Endodermal cell (in vitro differentiated cells): Measurements from ENCODE around the gene TTC7B. TPM values are rescaled to one million over a fixed set of nuclear protein-coding genes. Genes with fewer than 3 reads are reported as not detected.
A peak's percentile ranks its signal among the peaks of the same experiment; 100 is the strongest.

ENCODE experiments used
- DNase-seq: peaks from one replicate; pipeline ENCODE4 v3.0.0-alpha.2; 2017
- H3K27ac ChIP-seq: 2 replicates; pipeline ENCODE4 v1.5.1; 2013; ENCODE audit warnings: mild to moderate bottlenecking, low read depth, low read length, moderate library complexity
- H3K27me3 ChIP-seq: 2 replicates; pipeline ENCODE4 v1.6.1; 2013; ENCODE audit warnings: mild to moderate bottlenecking, low read length, moderate library complexity; ENCODE audit not compliant: insufficient read depth, control insufficient read depth, poor library complexity, severe bottlenecking
- H3K36me3 ChIP-seq: 2 replicates; pipeline ENCODE4 v1.7.0; 2013; ENCODE audit warnings: mild to moderate bottlenecking, low read length, moderate library complexity; ENCODE audit not compliant: control insufficient read depth, insufficient read depth
- H3K4me1 ChIP-seq: one replicate; pipeline ENCODE4 v1.7.0; 2013; ENCODE audit warnings: low read length; ENCODE audit not compliant: control insufficient read depth, insufficient read depth
- H3K4me3 ChIP-seq: 2 replicates; pipeline ENCODE4 v1.5.1; 2013; ENCODE audit warnings: mild to moderate bottlenecking, low read length, moderate library complexity
- H3K9ac ChIP-seq: 2 replicates; pipeline ENCODE4 v1.6.1; 2013; ENCODE audit warnings: mild to moderate bottlenecking, low read length, moderate library complexity; ENCODE audit not compliant: poor library complexity, severe bottlenecking; ENCODE audit errors: extremely low read depth
- H3K9me3 ChIP-seq: 2 replicates; pipeline ENCODE4 v1.6.1; 2013; ENCODE audit warnings: mild to moderate bottlenecking, low read length, moderate library complexity; ENCODE audit not compliant: control insufficient read depth
- H3K27ac Mint-ChIP-seq: 2 replicates; pipeline ENCODE4 v1.8.0; 2020; ENCODE audit warnings: mixed read lengths
- H3K27me3 Mint-ChIP-seq: 2 replicates; pipeline ENCODE4 v1.8.0; 2021; ENCODE audit warnings: mild to moderate bottlenecking, mixed read lengths; ENCODE audit not compliant: insufficient read depth
- H3K36me3 Mint-ChIP-seq: 2 replicates; pipeline ENCODE4 v1.8.0; 2020; ENCODE audit warnings: low read depth, mixed read lengths
- H3K4me1 Mint-ChIP-seq: 2 replicates; pipeline ENCODE4 v1.8.0; 2020; ENCODE audit warnings: mixed read lengths
- H3K4me3 Mint-ChIP-seq: 2 replicates; pipeline ENCODE4 v1.8.0; 2020; ENCODE audit warnings: mild to moderate bottlenecking, moderate library complexity, mixed read lengths
- H3K9me3 Mint-ChIP-seq: 2 replicates; pipeline ENCODE4 v1.8.0; 2020; ENCODE audit warnings: mild to moderate bottlenecking, mixed read lengths
- WGBS, 2 experiments: methylation state at CpG; one replicate each; pipeline versions ENCODE4 v1.1.5 to v1.1.7; 2013; ENCODE audit warnings: missing lambda C conversion rate in 2 of 2, mixed read lengths in 1 of 2; ENCODE audit not compliant: insufficient coverage in 1 of 2, insufficient read length in 1 of 2; 5-methylcytosine and 5-hydroxymethylcytosine counted together
- total RNA-seq, 2 donors: library from RNA; stranded (reverse); fragmentation: NEBNext Ultra II Directional in 1 of 2; extraction: Animal tissue kit (Norgen Biotek cat#: 25700) in 1 of 2; gene quantifications; 2 replicates in 1 of 2; 3 replicates in 1 of 2; pipeline ENCODE4 v1.2.1, GENCODE V29; 2021
- TF ChIP-seq, protein P1 (sequence below): fragments of 200-600 bp; sonication (generic); conservative IDR thresholded peaks from 2 replicates; pipeline ENCODE4 v1.5.0; 2021; ENCODE audit warnings: antibody characterized with exemption, mild to moderate bottlenecking

TTC7B gene
- total RNA-seq, 2 donors from 2014 or later = 51.3 to 62.6 TPM

- Mint-ChIP-seq H3K4me1 (peaks cover under 1% of the 10 kb centered on the region), H3K9me3 (no peaks in the 10 kb centered on the region), H3K4me3 (no peak overlapping the region), H3K27ac (no peak overlapping the region), H3K36me3 (peaks cover 4% of the 10 kb centered on the region), H3K27me3 (no peaks in the 10 kb centered on the region)
- no peak overlapping the region for H3K4me3 ChIP-seq
- no peaks in the 10 kb centered on the region for H3K9me3 ChIP-seq
- H3K27me3 ChIP-seq = no peaks in the 10 kb centered on the region
- no peak for DNase-seq
- H3K9ac ChIP-seq = no peak overlapping the region
- H3K36me3 ChIP-seq = no peaks in the 10 kb centered on the region
- TF ChIP-seq, protein P1, sequence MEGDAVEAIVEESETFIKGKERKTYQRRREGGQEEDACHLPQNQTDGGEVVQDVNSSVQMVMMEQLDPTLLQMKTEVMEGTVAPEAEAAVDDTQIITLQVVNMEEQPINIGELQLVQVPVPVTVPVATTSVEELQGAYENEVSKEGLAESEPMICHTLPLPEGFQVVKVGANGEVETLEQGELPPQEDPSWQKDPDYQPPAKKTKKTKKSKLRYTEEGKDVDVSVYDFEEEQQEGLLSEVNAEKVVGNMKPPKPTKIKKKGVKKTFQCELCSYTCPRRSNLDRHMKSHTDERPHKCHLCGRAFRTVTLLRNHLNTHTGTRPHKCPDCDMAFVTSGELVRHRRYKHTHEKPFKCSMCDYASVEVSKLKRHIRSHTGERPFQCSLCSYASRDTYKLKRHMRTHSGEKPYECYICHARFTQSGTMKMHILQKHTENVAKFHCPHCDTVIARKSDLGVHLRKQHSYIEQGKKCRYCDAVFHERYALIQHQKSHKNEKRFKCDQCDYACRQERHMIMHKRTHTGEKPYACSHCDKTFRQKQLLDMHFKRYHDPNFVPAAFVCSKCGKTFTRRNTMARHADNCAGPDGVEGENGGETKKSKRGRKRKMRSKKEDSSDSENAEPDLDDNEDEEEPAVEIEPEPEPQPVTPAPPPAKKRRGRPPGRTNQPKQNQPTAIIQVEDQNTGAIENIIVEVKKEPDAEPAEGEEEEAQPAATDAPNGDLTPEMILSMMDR = no peak
- H3K4me1 ChIP-seq = no peaks in the 10 kb centered on the region
- 95 to 97% methylated on average over 5 to 6 of the region's 6 CpGs for WGBS, 2 experiments
- no peak overlapping the region for H3K27ac ChIP-seq
Measured at GRCh38 chr14:90562652-90563051, 253.6 kb downstream of the TTC7B start.

GRCh38 chr14:90561920-90562319, 254.3 kb downstream of the TTC7B start:
- no peaks in the 10 kb centered on the region for H3K9me3 ChIP-seq
- no peak overlapping the region for H3K27ac ChIP-seq
- no peaks in the 10 kb centered on the region for H3K27me3 ChIP-seq
- Mint-ChIP-seq H3K27ac (no peak overlapping the region), H3K4me1 (no peaks in the 10 kb centered on the region), H3K4me3 (no peak overlapping the region), H3K9me3 (no peaks in the 10 kb centered on the region), H3K36me3 (peaks cover 7% of the 10 kb centered on the region), H3K27me3 (no peaks in the 10 kb centered on the region)
- no peaks in the 10 kb centered on the region for H3K36me3 ChIP-seq
- DNase-seq = no peak
- H3K9ac ChIP-seq = no peak overlapping the region
- H3K4me1 ChIP-seq = no peaks in the 10 kb centered on the region
- H3K4me3 ChIP-seq = no peak overlapping the region
- 88 to 92% methylated on average over 5 to 7 of the region's 7 CpGs for WGBS, 2 experiments
- TF ChIP-seq, protein P1 = no peak

GRCh38 chr14:90560991-90561390, 255.2 kb downstream of the TTC7B start:
- no peaks in the 10 kb centered on the region for H3K27me3 ChIP-seq
- H3K4me1 Mint-ChIP-seq = peaks cover 5% of the 10 kb centered on the region
- H3K36me3 Mint-ChIP-seq = peaks cover 4% of the 10 kb centered on the region
- no peaks in the 10 kb centered on the region for H3K27me3 Mint-ChIP-seq
- H3K36me3 ChIP-seq = no peaks in the 10 kb centered on the region
- 88 to 92% methylated on average over 10 of the region's 10 CpGs for WGBS, 2 experiments
- TF ChIP-seq, protein P1 = peak; percentile 52
- H3K9me3 Mint-ChIP-seq = no peaks in the 10 kb centered on the region
- H3K9me3 ChIP-seq = no peaks in the 10 kb centered on the region
- DNase-seq = peak; percentile 72
- no peak overlapping the region for H3K27ac Mint-ChIP-seq
- H3K4me3 Mint-ChIP-seq = no peak overlapping the region
- no peak overlapping the region for H3K9ac ChIP-seq
- no peak overlapping the region for H3K4me3 ChIP-seq
- H3K4me1 ChIP-seq = peaks cover 7% of the 10 kb centered on the region
- no peak overlapping the region for H3K27ac ChIP-seq
